HepG2 (cell line): Measurements from ENCODE around the gene P2RX7. TPM values are rescaled to one million over a fixed set of nuclear protein-coding genes. Genes with fewer than 3 reads are reported as not detected.
A peak's percentile ranks its signal among the peaks of the same experiment; 100 is the strongest.

ENCODE experiments used
- AKNA ChIP-seq: sonication (generic); formaldehyde crosslinking; IDR thresholded peaks from 2 replicates; pipeline ENCODE4 v1.4.0; 2020; ENCODE audit warnings: missing genetic modification reagents, borderline replicate concordance
- EHMT2 ChIP-seq: fragments of 200-600 bp; sonication (generic); IDR thresholded peaks from 2 replicates; pipeline ENCODE4 v1.7.0; 2017; ENCODE audit warnings: antibody characterized with exemption, low read depth, low read length, borderline replicate concordance
- GPN1 ChIP-seq: sonication (generic); formaldehyde crosslinking; IDR thresholded peaks from 2 replicates; pipeline ENCODE4 v1.5.1; 2020; ENCODE audit warnings: missing genetic modification reagents, borderline replicate concordance
- HMGA1 ChIP-seq: sonication (generic); formaldehyde crosslinking; conservative IDR thresholded peaks from 2 replicates; pipeline ENCODE4 v1.4.0; 2020; ENCODE audit warnings: missing genetic modification reagents
- HOXA5 ChIP-seq: sonication (generic); formaldehyde crosslinking; IDR thresholded peaks from 2 replicates; pipeline ENCODE4 v1.4.0; 2020; ENCODE audit warnings: missing genetic modification reagents
- HOXD1 ChIP-seq: sonication (generic); formaldehyde crosslinking; IDR thresholded peaks from 2 replicates; pipeline ENCODE4 v1.5.0; 2020; ENCODE audit warnings: missing genetic modification reagents
- IRX3 ChIP-seq: sonication (generic); formaldehyde crosslinking; IDR thresholded peaks from 2 replicates; pipeline ENCODE4 v1.8.1; 2023; ENCODE audit warnings: mild to moderate bottlenecking, low read depth, missing genetic modification reagents, borderline replicate concordance
- MTA1 ChIP-seq: sonication (generic); formaldehyde crosslinking; IDR thresholded peaks from 2 replicates; pipeline ENCODE4 v1.4.0; 2020; ENCODE audit warnings: missing genetic modification reagents, mild to moderate bottlenecking, borderline replicate concordance
- RFXANK ChIP-seq: IDR thresholded peaks from 2 replicates; pipeline ENCODE4 v1.6.1; 2016
- SMARCC2 ChIP-seq: fragments of 450-650 bp; IDR thresholded peaks from 2 replicates; pipeline ENCODE4 v1.6.1; 2017; ENCODE audit warnings: antibody characterized with exemption, mild to moderate bottlenecking
- TBP ChIP-seq: sonication (generic); formaldehyde crosslinking; IDR thresholded peaks from 2 replicates; pipeline ENCODE4 v1.5.0; 2020; ENCODE audit warnings: missing genetic modification reagents
- TRIM22 ChIP-seq: fragments of 450-650 bp; IDR thresholded peaks from 2 replicates; pipeline ENCODE4 v1.6.1; 2017
- TSC22D2 ChIP-seq: sonication (generic); formaldehyde crosslinking; IDR thresholded peaks from 2 replicates; pipeline ENCODE4 v1.5.1; 2020; ENCODE audit warnings: missing genetic modification reagents, mild to moderate bottlenecking, borderline replicate concordance
- ZFY ChIP-seq: sonication (generic); formaldehyde crosslinking; IDR thresholded peaks from 2 replicates; pipeline ENCODE4 v1.4.0; 2020; ENCODE audit warnings: missing genetic modification reagents
- ZNF160 ChIP-seq: sonication (generic); formaldehyde crosslinking; IDR thresholded peaks from 2 replicates; pipeline ENCODE4 v1.8.0; 2022; ENCODE audit warnings: mild to moderate bottlenecking, inconsistent platforms, missing genetic modification reagents
- ZNF256 ChIP-seq: sonication (generic); formaldehyde crosslinking; conservative IDR thresholded peaks from 2 replicates; pipeline ENCODE4 v1.4.0; 2020; ENCODE audit warnings: missing genetic modification reagents
- ZNF30 ChIP-seq: sonication (generic); formaldehyde crosslinking; IDR thresholded peaks from 2 replicates; pipeline ENCODE4 v1.5.0; 2020; ENCODE audit warnings: mild to moderate bottlenecking, missing genetic modification reagents
- ZNF572 ChIP-seq: sonication (generic); formaldehyde crosslinking; IDR thresholded peaks from 2 replicates; pipeline ENCODE4 v1.5.1; 2020; ENCODE audit warnings: mild to moderate bottlenecking, missing genetic modification reagents
- ZNF691 ChIP-seq: sonication (generic); formaldehyde crosslinking; IDR thresholded peaks from 2 replicates; pipeline ENCODE4 v1.4.0; 2020; ENCODE audit warnings: missing genetic modification reagents, low read depth, mild to moderate bottlenecking, borderline replicate concordance
- ZNF749 ChIP-seq: sonication (generic); formaldehyde crosslinking; IDR thresholded peaks from 2 replicates; pipeline ENCODE4 v1.8.0; 2022; ENCODE audit warnings: mild to moderate bottlenecking, missing genetic modification reagents, moderate library complexity, borderline replicate concordance
- ZSCAN12 ChIP-seq: sonication (generic); formaldehyde crosslinking; IDR thresholded peaks from 2 replicates; pipeline ENCODE4 v1.9.0; 2021; ENCODE audit warnings: mild to moderate bottlenecking, missing genetic modification reagents
- ZSCAN20 ChIP-seq: sonication (generic); formaldehyde crosslinking; IDR thresholded peaks from 2 replicates; pipeline ENCODE4 v1.4.0; 2020; ENCODE audit warnings: missing genetic modification reagents, mild to moderate bottlenecking, borderline replicate concordance
- polyA plus RNA-seq, 8 experiments: library from polyadenylated mRNA; depleted of rRNA in 3 of 8; stranded (reverse) in 7 of 8; unstranded in 1 of 8; fragments of >200 nt; fragmentation: Illumina TruSeq in 4 of 8; extraction: Trizol in 4 of 8; gene quantifications; 2 replicates each; pipeline versions ENCODE4 v1.2.1 to v1.2.3, GENCODE V29; 2011 to 2016; ENCODE audit warnings: low read depth in 4 of 8, missing spikeins in 1 of 8, mixed read lengths in 1 of 8; ENCODE audit not compliant: insufficient read depth in 1 of 8
- total RNA-seq, 5 experiments: library from RNA; depleted of rRNA; stranded (reverse); fragments of >200 nt; fragmentation: Illumina TruSeq; extraction: Trizol; gene quantifications; 2 replicates each; pipeline ENCODE4 v1.2.3, GENCODE V29; 2016; ENCODE audit warnings: low read depth in 1 of 5

Gene P2RX7
- total and polyA plus RNA-seq, 2 of the 13 experiments (the other 11 are each of a cell fraction or from before 2014, with no cell fraction given): 0.13 to 0.73 TPM

- no peak for TF ChIP-seq AKNA
- TF ChIP-seq HMGA1 (CRISPR knock-in tag): no peak
- TF ChIP-seq ZNF572 (CRISPR knock-in tag): no peak
- no peak; the same call in 1 of the 2 replicates for TF ChIP-seq ZSCAN20 (CRISPR knock-in tag)
- TF ChIP-seq ZNF160 (CRISPR knock-in tag): 0 out of 2 replicates have a peak, but pooled peaks have one; percentile 23
- no peak for TF ChIP-seq TBP (CRISPR knock-in tag)
- TF ChIP-seq ZNF691 (CRISPR knock-in tag): peak; percentile 58; the same call in 1 of the 2 replicates
- TF ChIP-seq IRX3 (CRISPR knock-in tag): peak; percentile 22; the same call in 1 of the 2 replicates
- TF ChIP-seq ZNF30 (CRISPR knock-in tag): 0 out of 2 replicates have a peak, but pooled peaks have one; percentile 29
- no peak for TF ChIP-seq RFXANK (CRISPR knock-in tag)
- TF ChIP-seq MTA1 (CRISPR knock-in tag): peak; percentile 61; the same call in 1 of the 2 replicates
- no peak for TF ChIP-seq TRIM22
- TF ChIP-seq ZNF749: peak; percentile 81
- no peak for TF ChIP-seq ZNF256 (CRISPR knock-in tag)
- TF ChIP-seq EHMT2: no peak
- peak; percentile 39; the same call in 1 of the 2 replicates for TF ChIP-seq ZSCAN12
- TF ChIP-seq GPN1: no peak; the same call in 1 of the 2 replicates
- TF ChIP-seq SMARCC2: no peak
- peak; percentile 96 for TF ChIP-seq ZFY (CRISPR knock-in tag)
- no peak for TF ChIP-seq TSC22D2 (CRISPR knock-in tag)
- TF ChIP-seq HOXD1 (CRISPR knock-in tag): peak; percentile 68; the same call in 1 of the 2 replicates
- no peak for TF ChIP-seq HOXA5
These were observed 77.2 kb downstream of the P2RX7 start, which contains the start of gene P2RX4 (continued) for GRCh38 chr12:121209624-121210572.
